ENCODE data around the gene CCNQ. TPM values are rescaled to one million over a fixed set of nuclear protein-coding genes. Genes with fewer than 3 reads are reported as not detected.

CCNQ gene
- total RNA-seq, 1 donor from 2014 or later, result 25.4 TPM

GRCh38 chrX:153599192-153600031 is 473 bp upstream of the CCNQ start:
- intact Hi-C loops (cut with micrococcal nuclease), result loop anchor here (1.0 to 5.0 kb wide), 3 partner anchors 16 to 267 kb away; partner anchors contain the start of genes HAUS7 and ZNF275

- intact Hi-C loops (cut with micrococcal nuclease), result loop anchor here (5.0 kb wide), 1 partner anchor 265 kb away; the partner anchor contains the start of gene ZNF275
Observed at GRCh38 chrX:153596981-153597750, 1.8 kb downstream of the CCNQ start.

GRCh38 chrX:153595859-153596857 is 2.8 kb downstream of the CCNQ start:
- intact Hi-C loops (cut with micrococcal nuclease), result loop anchor here (5.0 kb wide), 1 partner anchor 264 kb away; the partner anchor contains the start of gene ZNF275

- intact Hi-C loops (cut with micrococcal nuclease), result loop anchor here (5.0 kb wide), 1 partner anchor 263 kb away; the partner anchor contains the start of gene ZNF275
Observed at GRCh38 chrX:153595387-153595786, 3.6 kb downstream of the CCNQ start.

GRCh38 chrX:153593811-153594500 is 5.0 kb downstream of the CCNQ start:
- intact Hi-C loops (cut with micrococcal nuclease), result no loop called here

- intact Hi-C loops (cut with micrococcal nuclease), result no loop called here
Observed at GRCh38 chrX:153592966-153593688, 5.8 kb downstream of the CCNQ start.

- intact Hi-C loops (cut with micrococcal nuclease), result no loop called here
Observed at GRCh38 chrX:153592091-153592833, 6.7 kb downstream of the CCNQ start.

GRCh38 chrX:153590961-153591956 is 7.7 kb downstream of the CCNQ start:
- intact Hi-C loops (cut with micrococcal nuclease), result no loop called here

GRCh38 chrX:153588782-153589446 is 10.0 kb downstream of the CCNQ start:
- intact Hi-C loops (cut with micrococcal nuclease), result no loop called here

- intact Hi-C loops (cut with micrococcal nuclease), result no loop called here
Observed at GRCh38 chrX:153588021-153588781, 10.7 kb downstream of the CCNQ start.

- intact Hi-C loops (cut with micrococcal nuclease), result no loop called here
Observed at GRCh38 chrX:153587342-153587741, 11.6 kb downstream of the CCNQ start.

GRCh38 chrX:153585827-153586226 is 13.1 kb downstream of the CCNQ start:
- intact Hi-C loops (cut with micrococcal nuclease), result no loop called here

GRCh38 chrX:153583433-153583832 is 15.5 kb downstream of the CCNQ start:
- intact Hi-C loops (cut with micrococcal nuclease), result loop anchor here (1.0 kb wide), 1 partner anchor 16 kb away; the partner anchor contains the start of gene CCNQ

- intact Hi-C loops (cut with micrococcal nuclease), result loop anchor here (1.0 kb wide), 1 partner anchor 16 kb away; the partner anchor contains the start of gene CCNQ
Observed at GRCh38 chrX:153582896-153583295, 16.0 kb downstream of the CCNQ start.

GRCh38 chrX:153580700-153581386 is 18.1 kb downstream of the CCNQ start:
- intact Hi-C loops (cut with micrococcal nuclease), result no loop called here

GRCh38 chrX:153578889-153579288 is 20.1 kb downstream of the CCNQ start:
- intact Hi-C loops (cut with micrococcal nuclease), result no loop called here
